GM19372 (cell line): Measurements from ENCODE around the gene SDK1.

ENCODE experiments used
- ATAC-seq: cut with Tn5 transposase; IDR thresholded peaks from one replicate; pipeline ENCODE4 v1.9.1; 2021; ENCODE audit warnings: mild to moderate bottlenecking, low read depth, moderate library complexity; ENCODE audit not compliant: unreplicated experiment

SDK1 gene

DNA sequence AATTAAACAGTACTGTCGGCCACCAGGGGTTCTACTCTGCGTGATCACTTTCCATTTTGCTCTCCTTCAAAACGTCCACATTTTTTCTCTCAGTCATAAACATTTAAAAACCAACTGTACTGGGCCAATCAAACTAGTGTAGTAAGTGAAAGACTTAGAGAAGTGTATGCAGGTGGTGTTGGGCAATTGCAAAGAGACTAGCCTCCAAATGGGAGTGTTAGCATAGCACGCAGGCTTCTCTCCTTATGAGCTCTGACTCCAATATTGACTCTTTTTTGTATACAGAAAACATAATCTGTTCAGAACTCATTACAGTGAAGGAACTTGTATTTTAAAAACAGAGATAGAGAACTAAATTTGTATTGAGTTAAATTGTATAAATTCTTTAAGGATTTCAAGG, 150.6 kb downstream of the SDK1 start:
- no peak for ATAC-seq

DNA sequence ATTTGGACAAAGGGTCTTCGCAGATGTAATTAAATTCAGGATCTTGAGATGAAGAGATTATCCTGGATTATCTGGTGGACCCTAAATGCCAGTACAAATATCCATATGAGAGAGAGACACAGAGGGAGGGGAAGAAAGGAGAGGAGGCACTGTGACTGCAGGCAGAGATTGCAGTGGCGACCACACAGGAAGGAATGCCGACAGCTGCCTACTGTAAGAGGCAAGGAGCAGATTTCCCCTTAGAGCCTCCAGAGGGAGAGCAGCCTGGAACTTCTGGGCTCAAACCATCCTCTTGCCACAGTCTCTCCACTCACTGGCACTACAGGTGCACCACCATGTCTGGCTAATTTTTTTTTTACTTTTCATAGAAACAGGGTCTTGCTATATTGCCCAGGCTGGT, 152.3 kb downstream of the SDK1 start:
- no peak for ATAC-seq

DNA sequence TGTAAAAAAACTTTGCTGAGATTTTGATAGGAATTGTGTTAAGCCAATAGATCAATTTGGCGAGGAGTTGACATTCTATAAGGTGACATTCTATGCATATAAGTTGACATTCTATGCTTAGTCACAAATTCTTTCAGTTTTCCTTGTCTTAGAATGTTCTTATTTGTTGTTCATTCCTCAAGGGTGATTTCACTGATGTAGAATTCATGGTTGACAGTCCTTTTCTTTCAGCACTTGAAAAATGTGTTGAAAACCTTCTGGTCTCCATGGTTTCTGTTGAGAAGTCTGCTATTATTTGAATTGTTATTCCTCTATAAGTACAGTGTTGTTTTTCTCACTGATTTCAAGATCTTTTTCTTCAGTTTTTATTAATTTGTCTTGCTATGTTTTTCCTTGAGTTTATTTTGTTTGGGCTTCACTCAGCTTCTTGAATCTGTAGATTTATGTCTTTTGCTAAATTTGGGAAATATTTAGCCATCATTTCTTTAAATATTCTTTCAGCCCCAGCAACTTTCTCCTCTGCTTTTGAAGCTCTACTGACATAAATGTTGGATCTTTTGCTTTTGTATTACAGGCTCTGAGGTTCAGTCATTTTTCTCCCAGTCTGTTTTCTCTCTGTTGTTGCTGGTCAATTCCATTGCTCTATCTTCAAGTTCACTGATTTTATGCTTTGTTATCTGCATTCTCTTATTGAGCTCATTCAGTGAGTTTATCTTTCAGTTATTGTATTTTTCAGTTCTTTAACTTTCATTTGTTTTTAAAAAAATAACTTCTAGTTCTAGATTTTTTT, 154.9 kb downstream of the SDK1 start:
- no peak for ATAC-seq

DNA sequence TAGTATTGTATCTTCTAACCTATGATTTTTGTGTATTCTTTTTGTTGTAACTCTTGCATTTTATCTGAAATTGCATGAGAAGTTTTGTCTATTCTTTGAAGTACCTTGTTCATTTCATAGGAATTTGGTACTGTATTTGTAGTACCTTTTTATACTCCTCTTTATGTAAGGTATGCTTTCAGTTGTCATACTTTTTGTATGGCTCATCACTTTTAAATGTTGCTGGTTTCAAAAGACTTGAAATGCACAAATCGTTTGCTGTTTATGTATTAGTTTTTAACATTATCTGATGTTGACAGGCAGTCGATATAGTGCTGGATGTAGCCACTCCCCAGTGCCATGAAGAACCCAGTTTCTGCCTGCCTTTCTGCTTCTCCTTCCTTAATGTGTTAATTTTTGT, 158.1 kb downstream of the SDK1 start:
- no peak for ATAC-seq

DNA sequence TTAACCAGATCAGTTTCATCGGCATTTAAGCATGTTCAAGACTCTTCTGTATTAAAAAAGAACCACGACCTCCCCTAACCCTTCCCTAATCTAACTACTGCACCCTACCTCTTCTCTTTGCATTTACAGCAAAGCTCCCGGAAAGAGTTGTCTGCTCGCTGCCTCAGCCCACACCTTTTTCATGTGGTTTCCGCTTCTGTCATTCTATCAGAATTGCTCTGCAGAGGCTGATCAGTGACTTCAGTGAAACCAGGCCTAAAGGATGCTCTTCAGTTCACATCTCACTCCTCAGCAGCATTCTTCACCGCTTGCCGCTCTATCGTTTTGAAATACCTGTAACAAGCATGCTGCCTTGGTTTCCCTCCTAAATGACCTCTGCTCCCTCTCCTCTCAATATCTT, 160.9 kb downstream of the SDK1 start:
- ATAC-seq = no peak

DNA sequence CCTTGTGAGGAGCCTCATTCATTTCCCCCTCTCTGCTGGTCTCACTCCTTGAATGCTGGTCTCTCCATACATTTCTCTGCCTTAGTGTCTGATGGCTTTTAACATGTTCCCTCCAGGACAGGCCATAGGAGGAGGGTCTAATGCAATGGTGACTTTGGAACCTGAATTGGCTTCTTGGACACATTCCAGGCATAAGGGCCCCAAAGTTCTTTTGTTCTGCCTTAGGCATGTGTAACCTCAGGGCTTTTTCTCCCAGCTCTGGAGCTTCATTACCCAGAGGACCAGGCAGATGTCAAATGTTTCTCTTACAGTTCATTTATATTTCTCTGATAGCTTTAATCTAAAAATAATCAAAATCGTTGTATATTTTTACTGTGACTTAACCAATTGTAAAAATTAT, 162.6 kb downstream of the SDK1 start:
- ATAC-seq = no peak

DNA sequence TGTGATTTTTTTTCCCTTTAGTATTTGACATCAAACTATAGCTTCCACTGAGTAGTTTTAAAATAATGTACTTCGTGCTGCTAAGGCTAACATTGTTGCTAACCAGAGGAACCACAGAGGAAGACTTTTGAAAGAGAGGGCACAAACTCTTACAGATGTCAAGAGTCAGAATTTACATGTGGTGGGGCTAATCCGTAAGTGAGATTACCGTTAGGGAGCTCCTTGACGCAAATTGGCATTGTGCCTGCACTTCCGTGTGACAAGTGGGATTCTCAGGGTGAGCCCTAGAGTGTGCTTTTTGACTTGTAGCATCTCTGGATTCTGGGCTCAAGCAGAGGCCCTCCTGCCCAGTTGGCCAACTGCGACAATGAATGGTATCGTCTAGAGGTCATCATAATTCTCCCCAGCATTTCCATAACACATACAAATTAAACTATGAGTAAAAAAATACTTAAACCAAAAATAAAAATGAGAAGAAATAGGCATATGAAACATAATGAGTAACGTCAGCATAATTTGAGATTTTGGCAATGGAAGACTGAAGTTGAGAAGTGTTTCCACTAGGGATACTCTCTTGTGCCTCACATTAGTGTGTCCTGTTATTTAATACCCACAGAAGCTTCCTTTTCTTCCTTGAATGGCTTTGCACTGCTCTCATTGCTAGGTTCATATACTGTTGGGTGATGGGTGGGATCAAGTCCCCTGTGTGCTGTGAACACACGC, 164.0 kb downstream of the SDK1 start:
- no peak for ATAC-seq

DNA sequence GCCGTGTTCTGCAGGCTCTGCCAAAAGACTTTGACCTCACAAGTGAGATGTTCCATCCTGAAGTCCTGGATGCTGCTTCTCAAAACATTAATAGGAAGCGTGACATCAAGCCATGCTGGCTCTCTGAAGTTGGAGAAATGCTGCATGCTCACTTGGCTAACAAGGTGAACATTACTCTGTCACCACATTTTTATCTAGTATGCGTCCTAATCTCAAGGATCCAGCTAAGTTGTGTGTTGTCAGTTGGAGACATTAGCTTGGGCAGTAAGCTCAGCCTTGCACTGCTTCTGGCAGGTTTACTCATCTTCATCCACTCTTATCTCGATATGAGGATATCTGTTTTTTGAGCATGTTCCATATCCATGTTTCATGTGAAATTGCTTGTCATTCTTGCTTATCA, 165.2 kb downstream of the SDK1 start:
- ATAC-seq = no peak

DNA sequence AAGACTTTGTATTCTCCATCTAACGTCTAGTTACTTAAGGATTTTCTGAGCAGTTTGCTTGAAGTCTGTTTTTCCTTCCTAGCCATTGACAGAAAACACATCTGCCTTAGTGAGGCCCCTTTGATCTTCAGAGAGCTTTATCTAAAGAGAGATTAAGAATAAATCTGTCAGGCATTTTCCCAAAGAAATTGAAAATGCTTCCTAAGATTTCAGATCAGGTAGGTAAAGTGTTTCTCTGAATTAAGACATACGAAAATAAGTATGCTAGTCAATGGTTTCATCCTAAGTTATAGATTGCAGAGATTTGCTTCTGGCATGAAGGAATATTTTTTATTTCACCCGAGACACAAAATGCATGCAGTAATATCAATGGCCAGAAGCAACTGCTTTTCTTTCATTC, 168.6 kb downstream of the SDK1 start:
- no peak for ATAC-seq

DNA sequence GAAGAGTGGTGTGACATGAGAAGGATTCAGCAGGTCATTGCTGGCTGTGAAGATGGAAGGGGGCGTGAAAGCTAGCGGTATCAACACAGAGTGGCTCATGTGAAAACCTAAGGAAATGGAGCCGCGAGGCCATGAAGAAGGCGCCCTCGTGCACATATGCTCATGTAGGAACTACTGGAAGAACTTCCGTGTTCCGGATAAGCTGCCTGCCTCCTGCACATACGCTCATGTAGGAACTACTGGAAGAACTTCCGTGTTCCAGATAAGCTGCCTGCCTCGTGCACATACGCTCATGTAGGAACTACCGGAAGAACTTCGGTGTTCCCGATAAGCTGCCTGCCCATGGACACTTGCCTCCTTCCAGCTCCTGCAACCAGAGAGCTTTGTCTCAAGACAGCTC, 179.1 kb downstream of the SDK1 start:
- no peak for ATAC-seq

DNA sequence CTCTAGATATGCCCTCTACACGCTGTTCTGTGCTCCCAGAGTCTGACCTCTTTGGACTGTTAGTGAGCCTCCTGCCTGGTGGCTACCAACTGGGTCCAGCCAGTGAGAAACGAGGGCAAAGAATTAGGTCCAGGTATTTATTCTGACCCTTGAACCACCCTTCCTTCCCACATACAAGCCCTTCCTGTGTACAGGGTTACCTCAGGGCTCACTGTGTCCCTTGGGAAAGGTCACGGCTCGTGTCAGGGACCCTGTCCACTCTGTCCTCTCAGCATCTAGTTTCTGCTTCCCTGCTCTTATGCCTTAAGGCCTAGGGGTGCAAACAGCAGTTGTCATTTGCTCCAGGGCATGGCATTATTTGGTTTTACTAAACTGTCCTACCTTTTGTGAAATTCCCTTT, 180.4 kb downstream of the SDK1 start:
- no peak for ATAC-seq

DNA sequence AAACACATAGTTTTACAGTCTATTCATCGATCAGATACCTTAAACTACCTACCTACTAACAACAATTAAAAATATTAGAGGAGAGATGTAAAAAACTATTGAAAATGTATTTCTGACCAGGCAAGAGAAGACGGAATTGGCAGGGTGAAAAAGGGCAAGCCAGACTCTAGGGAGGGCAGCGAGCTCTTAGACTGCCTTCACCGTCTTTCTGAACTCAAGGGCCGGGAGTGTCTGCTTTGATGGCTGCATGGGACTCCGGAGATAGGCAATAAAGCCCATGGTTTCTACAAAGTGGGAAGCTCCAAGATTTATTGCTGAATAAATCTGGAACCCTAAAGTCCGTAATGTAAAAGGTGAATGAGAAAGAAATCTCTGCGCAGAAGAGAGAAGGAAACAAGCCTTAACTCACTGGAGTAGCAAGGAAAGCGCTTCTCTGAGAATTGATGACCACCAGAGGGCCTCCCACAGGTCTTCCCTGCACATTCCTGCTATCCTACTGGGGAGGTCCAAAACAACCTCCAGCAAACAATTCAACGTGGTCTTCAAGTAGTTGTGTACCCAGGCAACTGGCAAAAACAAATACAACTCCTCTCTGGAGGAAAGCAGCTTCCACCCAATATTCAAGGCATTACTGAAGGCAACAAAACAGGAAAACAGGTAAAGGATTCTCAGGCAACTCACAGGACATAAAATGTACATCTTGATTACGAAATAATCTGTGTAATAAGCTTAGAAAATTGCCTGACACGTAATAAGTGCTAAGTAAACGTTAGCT, 181.3 kb downstream of the SDK1 start:
- no peak for ATAC-seq

DNA sequence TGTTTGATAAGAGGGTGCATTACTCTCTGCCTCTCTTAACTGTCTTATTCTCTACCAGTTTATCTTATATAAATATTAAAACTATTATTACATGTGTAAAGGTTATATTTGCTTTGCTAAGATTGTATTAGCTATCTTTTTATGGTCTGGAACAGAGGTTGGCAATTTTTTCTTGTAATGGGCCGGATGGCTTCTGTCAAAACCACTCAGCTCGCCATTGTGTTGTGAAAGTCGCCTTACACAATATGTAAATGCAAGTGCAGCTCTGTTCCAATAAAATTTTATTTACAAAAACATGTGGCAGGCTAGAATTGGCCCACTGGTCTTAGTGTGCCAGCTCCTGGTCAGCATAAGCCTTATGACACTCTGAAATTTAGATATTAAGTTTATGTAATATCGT, 185.8 kb downstream of the SDK1 start:
- no peak for ATAC-seq

DNA sequence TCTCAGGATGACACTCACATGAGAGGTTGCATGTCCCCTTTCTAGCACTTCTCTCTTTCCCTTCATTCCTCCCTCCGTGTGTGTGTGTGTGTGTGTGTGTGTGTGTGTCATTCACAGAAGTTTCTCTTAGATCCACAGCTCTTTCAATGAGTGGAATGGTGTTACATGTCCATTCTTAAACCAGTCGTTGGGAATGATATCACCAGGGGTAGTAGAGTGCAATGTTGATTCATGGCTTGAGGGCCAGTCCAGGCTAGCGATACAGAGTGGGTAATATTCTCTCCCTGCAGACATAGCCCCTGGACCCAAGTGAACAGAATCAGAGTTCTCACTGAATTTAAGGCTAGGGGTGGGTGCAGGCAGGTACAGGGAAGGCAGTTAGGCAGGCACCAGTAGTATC, 187.8 kb downstream of the SDK1 start:
- ATAC-seq = no peak

DNA sequence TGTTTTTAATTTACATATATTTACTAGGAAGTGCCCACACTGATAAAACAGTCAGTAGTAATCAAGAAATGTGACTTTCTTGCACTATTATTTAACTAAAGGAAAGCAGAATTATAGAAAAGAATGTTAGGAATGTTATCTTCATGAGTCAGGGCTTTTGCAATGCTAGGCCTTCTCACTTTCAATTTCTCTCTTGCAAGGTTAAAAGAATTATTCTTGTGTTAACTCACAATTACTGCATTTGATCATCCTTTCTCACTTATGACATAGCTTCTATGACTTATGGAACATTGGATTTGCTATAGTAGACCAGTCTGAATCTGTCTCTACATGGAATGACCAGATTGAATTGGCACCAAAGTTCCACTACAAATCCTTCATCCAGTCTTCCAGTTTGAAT, 192.4 kb downstream of the SDK1 start:
- no peak for ATAC-seq

DNA sequence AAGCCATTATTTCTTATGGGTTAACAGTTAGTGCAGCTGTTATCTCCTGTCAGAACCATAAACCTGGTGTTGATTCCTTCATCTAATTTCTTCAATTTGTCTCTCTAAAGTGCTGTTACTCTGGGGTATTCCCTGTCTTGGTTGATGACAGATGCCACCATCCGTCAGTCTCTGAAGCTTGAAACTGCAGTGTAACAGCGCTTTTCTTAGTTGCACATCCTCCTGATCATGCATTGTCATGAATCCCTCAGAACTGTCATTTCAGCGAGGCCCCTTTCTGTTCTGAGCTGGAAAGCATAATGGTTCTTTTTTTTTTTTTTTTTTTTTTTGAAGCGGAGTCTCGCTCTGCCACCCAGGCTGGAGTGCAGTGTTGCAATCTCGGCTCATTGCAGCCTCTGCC, 193.9 kb downstream of the SDK1 start:
- ATAC-seq = no peak

DNA sequence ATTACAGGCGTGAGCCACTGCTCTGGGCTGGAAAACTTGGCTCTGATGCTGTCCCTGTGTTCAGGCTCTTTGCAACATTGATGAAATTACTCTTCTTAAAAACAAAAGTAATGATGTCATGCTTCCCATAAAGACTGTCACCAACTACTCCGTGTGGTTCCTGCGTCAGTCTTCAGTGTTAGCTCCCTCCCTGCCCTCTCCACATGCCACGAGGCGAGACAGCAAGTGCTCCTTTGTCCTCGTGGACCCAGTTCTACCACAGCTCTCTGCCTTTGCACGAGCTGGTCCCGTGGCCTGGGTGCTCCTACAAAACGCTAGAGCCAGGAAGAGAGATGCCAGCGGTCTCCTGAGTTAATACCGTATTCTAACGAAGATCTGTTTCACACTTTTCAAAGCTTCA, 194.5 kb downstream of the SDK1 start:
- no peak for ATAC-seq

DNA sequence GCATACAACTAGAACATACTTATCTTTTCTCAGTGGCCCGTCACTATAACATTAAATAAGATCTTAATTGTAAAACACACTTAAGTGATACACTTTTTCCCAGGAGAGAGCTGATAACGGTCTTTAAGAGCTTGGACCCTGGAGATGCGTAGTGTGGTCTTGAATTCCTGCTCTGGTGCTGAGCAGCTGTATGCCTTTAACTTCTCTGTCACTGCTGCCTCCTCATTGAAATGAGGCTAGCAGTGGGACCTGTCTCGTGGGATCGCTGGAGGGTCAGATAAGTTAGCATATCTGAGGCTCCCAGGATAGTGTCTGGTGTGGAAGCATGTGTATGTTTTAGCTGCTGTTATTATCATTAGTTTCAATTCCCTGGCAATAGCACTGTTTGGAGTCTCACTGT, 194.9 kb downstream of the SDK1 start:
- no peak for ATAC-seq

DNA sequence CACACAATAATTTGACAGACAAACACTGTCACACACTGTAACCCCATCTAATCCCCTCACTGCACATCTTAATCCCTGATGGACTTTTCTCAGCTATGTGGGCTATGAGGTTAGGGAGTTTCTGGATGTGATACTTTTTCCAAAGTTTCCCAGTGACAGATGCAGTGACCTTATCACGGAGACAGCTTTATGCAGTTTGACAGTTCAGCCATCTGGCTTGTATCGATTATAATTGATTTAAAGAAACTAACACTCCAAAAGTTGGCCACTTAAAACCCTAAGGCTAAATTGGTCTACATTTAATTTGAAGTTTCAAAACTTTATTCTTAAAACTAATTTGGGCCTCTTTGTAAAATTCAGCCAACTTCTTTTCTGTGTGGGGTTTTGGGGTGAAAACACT, 196.7 kb downstream of the SDK1 start:
- no peak for ATAC-seq

DNA sequence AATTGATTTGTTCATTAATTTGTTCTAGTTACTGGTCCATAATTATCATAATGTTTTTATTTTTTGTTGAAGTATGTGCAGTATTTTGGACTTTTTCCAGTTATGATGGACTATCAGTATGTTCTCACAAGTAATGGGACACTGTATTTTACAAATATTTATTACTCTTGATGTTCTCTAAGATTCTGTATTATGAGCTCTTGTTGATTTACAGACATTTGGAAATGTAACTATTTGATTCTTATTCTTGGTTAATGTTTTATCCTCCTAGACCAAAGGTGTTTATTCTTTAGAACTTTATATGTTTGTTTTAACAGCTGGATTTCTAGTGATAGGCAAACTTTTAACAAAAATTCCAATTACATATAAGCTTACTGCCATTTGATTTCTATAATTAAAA, 200.6 kb downstream of the SDK1 start:
- no peak for ATAC-seq

DNA sequence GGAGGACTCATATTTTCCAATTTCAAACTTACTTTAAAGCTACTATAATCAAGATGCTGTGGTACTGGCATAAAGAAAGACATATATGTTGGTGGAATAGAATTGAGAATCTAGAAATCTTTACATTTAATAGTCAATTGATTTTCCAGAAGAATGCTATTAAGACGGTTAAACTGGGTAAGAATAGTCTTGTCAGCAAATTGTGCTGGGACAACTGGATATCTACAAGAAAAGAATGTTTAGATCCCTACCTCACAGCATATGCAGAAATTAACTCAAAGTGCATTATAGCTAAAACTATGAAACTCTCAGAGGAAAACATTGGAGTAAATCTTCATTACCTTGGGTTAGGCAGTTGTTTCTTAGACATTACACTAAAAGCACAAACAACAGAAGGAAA, 203.3 kb downstream of the SDK1 start:
- no peak for ATAC-seq
